DMS114 treated with DMSO at 0.1 percent for 48 hours (cell line): ENCODE data around the gene SCRG1.

Experiments used
- DNase-seq: peaks from one replicate; lab custom pipeline; 2025; ENCODE audit not compliant: unreplicated experiment; lab: John Stamatoyannopoulos, UW

SCRG1 gene

DNA sequence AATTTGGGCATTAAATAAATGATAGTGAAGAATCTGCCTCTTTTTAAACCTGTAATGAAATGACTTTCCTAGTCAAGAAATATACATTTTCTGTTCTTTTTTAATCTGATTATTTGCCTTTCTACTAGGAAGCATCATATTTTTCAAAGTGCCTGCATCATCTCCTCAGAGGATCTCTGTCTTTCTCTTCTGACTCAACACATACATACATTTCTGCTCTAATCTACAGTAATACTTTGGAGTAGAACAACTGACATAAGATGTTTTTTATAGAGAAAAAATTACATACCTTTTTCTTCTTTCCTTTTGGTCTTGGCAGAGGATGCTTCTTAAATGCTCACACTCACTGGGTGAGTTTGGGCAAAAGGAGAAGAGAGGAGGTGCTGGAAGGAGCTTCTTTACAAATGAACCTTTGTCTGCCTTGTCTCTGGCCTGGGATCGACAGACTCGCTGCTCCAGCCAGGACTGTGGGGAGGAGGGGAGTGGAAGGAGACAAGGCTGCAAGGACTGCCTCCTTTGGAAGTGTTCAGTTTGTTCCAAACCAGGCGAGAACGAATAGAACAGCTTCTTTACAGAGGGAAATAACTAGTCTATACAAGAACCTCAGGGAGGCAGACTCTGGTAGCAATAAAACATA lies at the start of gene SCRG1:
SCRG1 (minus strand) TSS at position 338 of the 637 bp plus-strand sequence. CDS start 7,702 bp downstream, outside the sequence.
- DNase-seq = no peak

DNA sequence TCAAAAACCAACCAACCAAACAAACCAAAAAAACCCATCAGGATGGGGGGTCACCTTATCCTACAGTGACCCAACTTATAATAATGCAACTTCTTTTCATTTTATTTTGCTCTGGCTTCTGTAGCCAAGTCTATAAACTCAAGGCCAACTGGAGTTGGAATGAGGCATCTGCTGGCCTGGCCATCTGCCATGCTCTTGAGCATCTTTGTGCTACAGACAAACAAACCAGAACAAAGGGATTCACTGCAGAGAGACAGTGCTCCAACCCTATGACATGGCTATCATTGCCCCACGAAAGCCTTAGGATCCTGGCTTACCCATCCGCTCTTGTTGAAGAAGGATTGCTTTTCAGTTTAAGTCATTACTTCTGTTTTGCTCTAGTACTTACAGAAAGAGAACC lies 49.2 kb upstream of the SCRG1 start:
- no peak for DNase-seq

DNA sequence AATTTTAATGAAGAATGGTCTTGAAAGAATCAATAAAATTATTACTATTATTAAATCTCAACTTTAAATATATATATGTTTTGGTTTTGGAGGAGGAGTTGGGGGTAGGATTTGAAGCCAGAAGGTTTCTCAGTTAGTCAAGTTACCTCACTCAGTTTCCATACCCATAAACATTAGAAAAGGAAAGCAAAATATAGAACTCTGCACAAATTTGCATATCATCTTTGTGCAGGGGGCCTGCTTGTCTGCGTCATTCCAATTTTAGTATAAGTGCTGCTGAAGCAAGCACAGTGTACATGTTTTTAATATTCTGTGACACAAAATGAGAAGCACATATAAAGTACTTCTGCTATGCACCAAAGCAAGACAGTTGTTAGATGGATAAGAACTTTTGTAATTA lies 47.5 kb upstream of the SCRG1 start:
- no peak for DNase-seq

DNA sequence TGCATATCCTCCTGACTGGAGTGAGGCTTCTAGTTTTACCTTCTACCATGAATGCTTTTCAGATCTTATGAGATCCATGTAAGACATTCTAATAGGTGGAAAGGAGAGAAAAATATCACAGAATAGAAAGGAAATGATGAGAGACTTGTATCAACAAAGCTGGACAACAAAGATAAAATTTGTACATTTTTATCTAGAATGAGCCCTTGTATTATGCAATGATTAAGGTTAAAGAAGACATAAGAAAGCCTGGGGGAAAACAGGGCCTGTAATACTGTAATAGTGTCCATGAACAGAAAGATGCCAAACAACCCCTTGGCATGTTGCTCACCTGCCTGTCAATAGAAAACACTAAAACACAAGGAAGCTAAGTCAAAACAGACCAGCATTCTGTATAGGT lies 44.2 kb upstream of the SCRG1 start:
- DNase-seq = no peak

DNA sequence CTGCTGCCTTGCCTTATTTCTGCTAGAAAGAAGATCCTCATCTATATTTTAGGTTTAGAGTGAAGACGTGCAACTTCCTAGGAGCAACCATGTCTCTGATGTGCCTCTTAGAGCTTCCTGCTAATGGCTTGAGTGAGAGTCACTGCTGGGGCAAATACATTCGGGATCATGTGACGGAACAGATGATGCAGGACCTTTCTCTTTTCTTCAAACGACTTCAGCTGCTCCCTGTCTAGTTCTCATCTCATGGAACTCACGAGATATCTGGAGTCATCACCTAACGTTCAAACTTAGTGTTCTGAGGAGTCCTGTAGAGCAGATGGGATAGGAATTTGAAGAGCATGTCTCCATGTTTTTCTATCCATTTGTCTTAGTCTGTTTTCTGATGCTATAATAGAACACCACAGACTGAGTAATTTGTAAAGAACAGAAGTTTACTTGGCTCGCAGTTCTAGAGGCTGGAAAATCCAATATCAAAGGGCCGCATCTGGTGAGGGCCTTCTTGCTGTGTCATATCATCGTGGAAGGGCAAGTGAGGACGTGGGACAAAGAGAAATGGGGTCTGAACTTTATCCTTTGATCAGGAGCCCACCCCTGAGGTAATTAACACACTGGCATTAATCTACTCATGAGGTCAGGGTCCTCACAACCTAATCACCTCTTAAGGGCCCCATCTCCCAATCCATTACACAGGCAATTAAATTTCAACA lies 43.5 kb upstream of the SCRG1 start:
- no peak for DNase-seq

DNA sequence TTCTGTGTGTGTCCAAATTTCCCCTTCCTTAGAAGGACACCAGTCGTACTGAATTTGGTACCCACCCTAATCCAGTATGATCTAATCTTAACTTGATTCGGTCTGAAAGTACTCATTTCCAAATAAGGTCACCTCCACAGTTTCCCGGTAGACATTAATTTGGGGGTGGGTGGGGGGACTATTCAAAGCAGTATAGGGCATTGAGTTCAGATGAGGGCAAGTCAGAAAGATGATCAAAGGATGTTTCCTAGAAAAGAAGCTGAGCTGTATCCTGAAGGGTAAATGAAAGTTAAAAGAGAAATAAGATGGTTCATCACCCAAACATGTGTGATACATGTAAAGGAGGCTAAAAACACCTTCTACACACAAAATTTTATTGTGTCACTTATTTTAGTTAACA lies 42.0 kb upstream of the SCRG1 start:
- no peak for DNase-seq

DNA sequence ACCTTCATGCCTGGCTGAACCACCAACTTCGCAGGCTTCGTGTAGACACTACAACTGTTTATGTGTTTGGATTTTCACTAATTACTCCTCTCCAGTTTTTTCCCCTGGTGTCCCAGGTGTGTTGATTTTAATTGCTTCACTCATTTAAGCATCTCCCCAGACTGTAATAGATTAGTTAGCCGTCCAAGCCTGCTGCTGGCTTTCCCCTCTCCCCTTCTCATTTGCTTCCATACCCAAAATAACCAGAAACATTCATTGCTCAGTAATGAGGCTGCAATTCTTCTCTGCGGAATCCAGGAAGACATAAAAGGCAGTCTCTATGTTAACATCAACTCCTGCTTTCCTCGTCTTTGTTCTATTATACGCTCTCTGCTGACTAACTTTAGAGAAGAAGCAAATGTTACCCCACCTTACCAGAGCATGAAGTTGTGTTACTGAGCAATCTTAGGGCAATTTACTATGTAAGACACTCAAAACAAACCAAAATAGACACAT lies 37.9 kb upstream of the SCRG1 start:
- no peak for DNase-seq

DNA sequence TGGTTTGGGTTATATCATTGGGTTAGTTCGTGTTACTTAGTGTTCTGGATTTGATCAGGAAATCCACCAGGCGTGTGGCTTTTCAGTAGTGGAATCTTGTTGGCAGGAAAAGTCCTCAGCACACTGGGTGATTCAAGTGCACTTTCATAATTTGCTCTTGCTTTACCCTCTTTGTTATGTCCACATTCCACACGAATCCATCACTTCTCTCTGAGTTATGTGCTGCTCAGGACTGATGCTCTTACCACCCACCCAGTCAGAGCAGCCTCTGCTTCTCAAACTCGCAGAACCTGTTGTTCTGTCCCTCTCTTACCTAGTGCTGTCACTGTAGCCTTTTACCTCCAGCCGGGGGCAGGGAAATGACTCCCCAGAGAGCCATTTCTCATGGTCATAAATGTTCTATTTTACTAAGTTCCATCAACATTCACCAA lies 37.2 kb upstream of the SCRG1 start:
- DNase-seq = no peak

DNA sequence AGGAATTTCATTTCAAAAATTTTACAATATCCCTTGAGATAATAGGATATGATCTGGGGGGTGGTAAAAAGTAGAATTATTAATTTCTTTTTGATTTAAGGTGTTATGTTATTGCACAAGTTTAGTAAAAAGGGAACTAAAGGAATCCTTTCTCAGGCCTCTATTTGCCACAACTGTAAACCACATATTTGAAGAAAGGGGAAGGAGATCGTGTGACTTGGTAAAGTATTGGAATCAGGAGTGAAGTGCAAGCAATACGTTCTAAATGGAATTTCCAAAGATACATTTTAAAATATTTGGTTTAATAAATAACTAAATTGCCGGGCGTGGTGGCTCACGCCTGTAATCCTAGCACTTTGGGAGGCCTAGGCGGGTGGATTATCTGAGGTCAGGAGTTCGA lies 35.3 kb upstream of the SCRG1 start:
- DNase-seq = no peak

DNA sequence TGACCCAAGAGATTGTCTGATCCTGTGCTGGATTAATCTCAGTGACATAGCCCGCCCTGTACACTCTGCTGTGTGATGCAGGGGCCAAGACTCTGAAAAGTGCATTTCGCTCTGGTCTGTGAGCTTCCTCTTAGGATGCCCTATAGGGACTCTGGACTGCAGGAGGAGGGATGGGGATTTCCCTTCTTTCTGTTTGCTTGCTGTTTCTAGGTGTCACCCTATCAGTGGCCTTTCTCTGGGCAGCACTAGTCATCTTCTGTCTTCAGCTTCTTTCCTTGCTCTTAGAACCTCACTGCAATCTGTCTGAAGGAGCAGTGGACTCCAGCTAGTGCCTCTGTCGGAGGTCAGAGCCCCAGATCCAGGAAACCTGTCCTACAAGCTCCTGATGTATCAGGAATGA lies 34.5 kb upstream of the SCRG1 start:
- no peak for DNase-seq

DNA sequence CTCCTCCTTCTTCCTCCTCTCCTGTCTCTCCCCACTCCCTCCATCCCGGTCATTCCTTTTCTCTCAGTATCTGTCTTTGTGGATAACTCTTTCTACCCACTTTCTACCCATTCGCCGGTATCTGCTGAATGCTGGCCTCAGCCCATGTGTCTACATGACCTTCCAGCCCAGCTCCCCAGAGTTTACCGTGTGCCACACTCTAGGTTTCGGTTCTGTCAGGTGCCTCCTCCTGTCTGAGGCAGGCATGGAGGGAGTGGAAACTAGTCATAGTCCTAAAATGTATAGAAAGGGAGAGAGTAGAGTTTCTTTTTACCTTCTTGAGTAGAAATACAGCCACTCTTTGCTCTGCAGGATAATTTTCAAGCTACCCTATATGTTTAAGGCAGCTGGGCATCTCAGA lies 33.5 kb upstream of the SCRG1 start:
- no peak for DNase-seq

DNA sequence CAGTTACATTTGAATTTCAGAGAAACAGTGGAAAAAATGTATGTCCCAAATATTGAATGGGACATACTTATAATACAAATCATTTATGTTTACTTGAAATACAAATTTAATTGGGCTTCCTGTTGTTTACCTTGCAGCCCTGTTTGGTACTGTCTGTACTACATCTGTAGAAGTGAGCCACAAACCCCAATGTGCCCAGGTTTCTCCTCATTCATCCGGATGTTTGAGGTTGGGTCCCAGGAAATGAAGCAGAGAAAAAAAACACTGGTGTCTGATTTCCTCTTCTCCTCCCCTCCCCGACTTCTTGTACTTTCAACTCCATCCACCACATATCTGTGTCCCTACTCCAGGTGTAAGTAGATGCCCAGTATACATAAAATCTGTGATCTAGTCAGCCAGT lies 27.1 kb upstream of the SCRG1 start:
- no peak for DNase-seq

DNA sequence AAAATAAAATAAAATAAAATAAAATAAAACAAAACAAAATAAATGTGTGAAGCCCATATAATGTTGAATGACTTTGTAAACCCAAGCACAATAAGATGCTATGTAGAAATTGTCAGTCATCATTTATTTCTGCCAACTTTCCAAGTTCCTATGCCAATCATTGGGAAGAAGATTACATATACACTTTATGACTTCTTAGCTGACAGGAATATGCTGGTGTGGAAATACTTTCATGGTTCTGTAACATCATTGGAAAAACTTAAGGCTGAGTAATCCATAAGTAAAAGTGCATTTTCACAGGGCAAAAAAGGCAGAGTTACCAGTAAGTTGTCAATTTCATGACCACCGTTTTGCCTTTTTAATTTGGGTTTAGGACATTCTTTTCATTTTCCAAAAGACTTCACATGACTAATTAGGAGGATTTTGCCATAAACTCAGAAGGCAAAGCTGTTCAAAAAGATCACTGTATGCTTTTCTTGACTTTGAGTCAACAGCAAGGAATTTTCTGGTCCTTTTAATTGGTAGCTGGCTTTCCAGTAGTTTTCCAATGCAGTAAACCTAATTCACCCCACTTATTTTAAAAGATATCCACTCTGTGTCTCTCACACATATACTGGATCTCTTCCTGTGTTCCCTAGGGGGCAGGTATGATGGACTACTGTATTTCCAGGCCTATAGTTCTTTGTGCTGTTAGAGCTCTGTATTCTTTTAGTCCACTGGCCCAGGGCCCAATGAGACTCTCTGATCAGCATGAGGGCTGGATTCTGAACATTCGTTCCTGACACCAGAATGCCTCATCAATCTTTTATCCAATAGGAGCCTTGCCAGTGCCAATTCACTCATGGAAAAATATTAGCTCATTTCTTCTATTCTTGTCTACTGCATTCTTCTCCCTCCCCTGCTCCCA lies 26.2 kb upstream of the SCRG1 start:
- no peak for DNase-seq

DNA sequence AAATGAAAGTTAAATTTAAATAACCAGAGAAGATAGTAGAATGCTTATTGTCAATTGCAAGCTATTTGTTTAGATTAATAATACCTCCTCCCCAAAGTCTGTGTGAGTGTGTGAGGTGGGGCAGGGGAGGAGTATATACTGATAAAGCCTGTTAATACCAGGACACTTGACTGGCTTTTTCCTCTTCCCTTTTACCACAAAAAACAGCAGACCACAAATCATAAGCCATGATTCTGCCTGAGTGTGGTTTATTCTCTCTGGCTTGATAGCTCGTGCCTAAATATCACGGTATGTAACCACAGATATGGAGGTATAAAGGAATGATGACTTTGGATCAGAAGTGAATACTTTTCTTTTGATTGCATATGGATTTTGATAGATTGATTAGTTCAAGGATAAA lies 21.9 kb upstream of the SCRG1 start:
- DNase-seq = no peak

DNA sequence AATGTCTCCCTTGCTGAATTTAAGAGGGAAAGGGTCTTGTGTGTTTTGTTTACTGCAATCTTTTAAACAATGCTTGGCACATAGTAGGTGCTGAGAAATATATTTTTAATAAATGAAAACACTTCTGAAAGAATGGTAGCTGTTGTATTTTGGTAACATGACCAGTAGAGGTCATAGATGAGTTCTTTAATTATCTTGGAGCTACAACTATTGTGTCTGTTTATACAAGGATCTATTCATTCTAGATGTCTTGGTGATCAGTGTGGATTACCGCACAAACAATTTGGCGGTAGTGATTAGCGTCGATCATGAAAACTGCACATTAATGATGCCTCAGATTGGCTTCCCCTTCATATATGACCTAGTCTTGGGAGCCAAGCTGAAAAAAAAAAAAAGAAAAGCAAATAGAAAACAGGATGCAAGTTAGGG lies 21.4 kb upstream of the SCRG1 start:
- no peak for DNase-seq

DNA sequence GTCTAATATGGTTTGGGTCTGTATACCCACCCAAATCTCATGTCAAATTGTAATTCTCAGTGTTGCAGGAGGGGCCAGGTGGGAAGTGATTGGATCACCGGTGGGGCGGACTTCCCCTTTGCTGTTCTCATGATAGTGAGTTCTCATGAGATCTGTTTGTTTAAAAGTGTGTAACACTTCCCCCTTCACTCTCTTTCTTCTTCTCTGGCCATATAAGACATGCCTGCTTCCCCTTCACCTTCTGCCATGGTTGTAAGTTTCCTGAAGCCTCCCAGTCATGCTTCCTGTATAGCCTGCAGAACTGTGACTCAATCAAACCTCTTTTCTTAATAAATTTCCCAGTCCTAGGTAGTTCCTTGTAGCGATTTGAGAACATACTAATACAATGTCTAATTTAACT lies 19.7 kb upstream of the SCRG1 start:
- no peak for DNase-seq

DNA sequence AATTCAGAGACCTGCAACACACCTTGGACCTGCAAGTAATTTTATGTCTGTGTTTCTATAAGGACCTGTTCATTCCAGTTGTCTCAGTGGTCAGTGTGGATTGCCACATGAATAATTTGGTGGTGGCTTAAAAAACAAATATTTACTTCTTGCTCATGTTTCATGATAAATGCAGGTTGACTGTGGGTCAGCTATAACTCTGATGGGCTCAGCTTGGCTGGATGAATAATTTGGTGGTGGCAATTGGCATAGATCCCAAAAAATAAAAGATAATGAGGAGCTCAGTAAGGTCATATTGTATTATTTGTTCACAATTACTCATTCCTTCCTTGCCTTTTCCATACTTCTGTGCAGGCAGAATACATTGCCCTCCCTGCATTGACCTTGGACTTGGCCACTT lies 18.9 kb upstream of the SCRG1 start:
- no peak for DNase-seq

DNA sequence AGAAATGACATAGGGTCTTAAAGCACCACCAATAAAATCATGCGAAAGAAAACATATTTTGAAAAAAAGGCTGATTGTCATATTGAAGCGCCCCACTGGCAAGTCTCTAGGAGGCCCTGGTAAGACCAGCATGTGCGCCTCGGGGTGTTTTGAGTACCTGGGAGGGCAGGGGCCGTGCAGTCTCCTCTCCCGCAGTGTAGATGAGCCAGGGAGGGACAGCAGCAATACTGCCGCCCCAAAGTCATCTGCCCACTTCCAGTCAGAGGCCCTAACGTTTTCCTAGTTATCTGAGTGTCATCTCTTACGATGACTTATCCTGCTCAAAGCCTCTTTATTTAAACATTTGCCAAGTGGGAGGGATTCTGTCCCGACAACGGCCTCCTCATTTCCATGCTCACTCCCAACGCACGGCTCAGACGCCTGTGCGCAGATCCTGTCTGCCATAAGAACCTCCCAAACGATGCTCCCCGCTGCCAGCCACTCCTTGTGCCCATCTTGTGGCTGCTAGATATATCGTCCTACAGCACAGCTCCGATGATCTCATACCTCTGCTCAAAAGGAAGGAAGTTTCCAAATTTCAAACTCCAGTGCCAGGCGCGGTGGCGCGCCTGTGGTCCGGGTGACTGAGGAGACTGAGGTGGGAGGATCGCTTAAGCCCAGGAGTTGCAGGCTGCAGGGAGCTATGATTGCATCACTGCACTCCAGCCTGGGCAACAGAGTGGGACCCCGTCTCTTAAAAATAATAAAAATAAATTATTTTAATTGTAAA lies 17.2 kb upstream of the SCRG1 start:
- peak; percentile 31 for DNase-seq

DNA sequence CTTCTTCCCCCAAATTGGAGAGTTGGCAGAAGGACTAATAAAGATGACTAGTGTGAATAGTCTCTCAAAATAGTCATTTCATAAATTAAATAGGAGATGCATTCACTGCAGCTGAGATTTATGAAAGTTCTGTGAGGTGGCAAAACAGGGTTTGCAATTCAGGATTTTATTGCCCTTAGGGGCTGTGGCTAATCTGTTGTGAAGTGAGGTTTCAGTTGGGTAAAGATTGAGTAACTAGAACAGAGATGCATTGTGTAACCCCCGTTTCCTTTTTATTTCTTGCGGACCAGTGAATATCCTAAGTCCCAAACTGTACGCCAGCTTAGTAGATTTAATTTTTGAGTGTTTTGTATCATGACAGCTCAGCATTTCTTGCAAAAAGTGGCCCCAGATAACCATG lies 16.2 kb upstream of the SCRG1 start:
- no peak for DNase-seq

DNA sequence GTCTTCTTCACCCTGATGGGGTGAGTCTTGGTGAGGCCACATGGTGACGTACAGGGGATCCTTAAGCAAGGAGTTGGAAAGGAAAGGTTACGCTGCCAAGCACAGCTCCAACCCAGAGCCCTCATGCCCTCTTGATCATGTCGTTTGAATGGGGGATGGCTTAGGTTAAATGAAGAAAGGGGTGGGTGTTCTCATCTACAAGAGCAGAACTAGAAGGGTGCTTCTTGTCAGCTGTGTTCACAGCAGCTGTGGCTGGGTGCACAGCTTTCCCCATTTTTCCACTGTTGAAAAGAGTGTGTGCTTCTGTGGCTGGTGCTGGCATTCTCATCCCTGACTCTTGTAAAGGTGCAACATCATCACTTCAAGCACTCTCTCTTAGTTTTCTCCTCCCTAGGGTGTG lies 15.5 kb upstream of the SCRG1 start:
- DNase-seq = no peak

DNA sequence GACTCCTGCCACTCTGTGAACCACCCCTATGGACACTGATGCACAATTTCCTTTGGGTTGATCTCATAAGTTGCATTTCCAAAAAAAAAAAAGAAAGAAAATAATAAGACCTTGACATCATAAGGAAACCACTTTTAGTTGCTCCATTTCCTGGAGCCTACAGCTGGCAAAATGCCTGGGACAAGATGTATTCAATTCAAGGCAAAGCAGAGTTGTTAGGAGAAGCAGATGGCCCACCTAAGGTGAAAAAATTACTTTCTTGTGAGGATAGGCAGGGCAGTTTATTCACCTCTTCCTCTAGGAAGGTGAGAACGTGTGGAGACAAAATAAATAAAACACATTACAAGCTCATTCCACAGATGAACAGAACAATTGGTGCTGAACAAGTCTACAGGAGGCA lies 14.1 kb upstream of the SCRG1 start:
- no peak for DNase-seq
